OCI-LY3 (cell line): ENCODE measurements around the gene VPS4B.

Experiments used
- CTCF ChIP-seq: fragments of 200-600, 300-600 bp; sonication (generic); IDR thresholded peaks from 2 replicates; pipeline ENCODE4 v1.5.1; 2014; ENCODE audit warnings: antibody characterized with exemption, low read length, low read depth
- EZH2phosphoT487 ChIP-seq: fragments of 200-600 bp; shearing (Covaris generic); IDR thresholded peaks from 2 replicates; pipeline ENCODE4 v1.6.1; 2018; ENCODE audit warnings: antibody characterized with exemption, mixed run types, low read depth

- TF ChIP-seq CTCF: no peak
- TF ChIP-seq EZH2phosphoT487: no peak
Observed at GRCh38 chr18:63470751-63471150, 48.5 kb upstream of the VPS4B start.
